GM23338 (cell line): ENCODE results near the gene TRIO. TPM values are rescaled to one million over a fixed set of nuclear protein-coding genes. Genes with fewer than 3 reads are reported as not detected.
A peak's percentile ranks its signal among the peaks of the same experiment; 100 is the strongest.

ENCODE experiments used
- ATAC-seq: fragments of 200-7000 bp; cut with Tn5 transposase; 3 replicates; pipeline ENCODE4 v1.9.1; 2020
- DNase-seq: peaks from one replicate; pipeline ENCODE4 v3.0.0-alpha.2; 2015; ENCODE audit warnings: low spot score
- H2AFZ ChIP-seq: fragments of 200-600 bp; sonication (generic); 2 replicates; pipeline ENCODE4 v1.8.0; 2016; ENCODE audit warnings: antibody characterized with exemption, mild to moderate bottlenecking, moderate library complexity
- H3F3A ChIP-seq: fragments of 200-600 bp; sonication (generic); replicated peaks from 2 replicates; pipeline ENCODE4 v1.8.0; 2017; ENCODE audit warnings: antibody characterized with exemption, mixed run types, low read depth
- H3K27ac ChIP-seq: fragments of 200-600 bp; sonication (generic); 2 replicates; pipeline ENCODE4 v1.6.1; 2016; ENCODE audit warnings: low read depth
- H3K27me3 ChIP-seq: fragments of 200-600 bp; sonication (generic); 2 replicates; pipeline ENCODE4 v1.8.0; 2016; ENCODE audit warnings: mild to moderate bottlenecking, mixed run types, moderate library complexity; ENCODE audit not compliant: insufficient read depth
- H3K36me3 ChIP-seq: fragments of 200-600 bp; sonication (generic); 2 replicates; pipeline ENCODE4 v1.8.0; 2016; ENCODE audit warnings: mild to moderate bottlenecking; ENCODE audit not compliant: insufficient read depth
- H3K4me1 ChIP-seq: fragments of 200-600 bp; sonication (generic); 2 replicates; pipeline ENCODE4 v1.8.0; 2016; ENCODE audit warnings: mild to moderate bottlenecking, moderate library complexity; ENCODE audit not compliant: insufficient read depth
- H3K4me2 ChIP-seq: fragments of 200-600 bp; sonication (generic); 2 replicates; pipeline ENCODE4 v1.7.1; 2017; ENCODE audit warnings: mixed run types
- H3K4me3 ChIP-seq: fragments of 200-600 bp; sonication (generic); 2 replicates; pipeline ENCODE4 v1.6.1; 2016; ENCODE audit warnings: mixed run types
- H3K79me2 ChIP-seq: fragments of 200-600 bp; sonication (generic); replicated peaks from 2 replicates; pipeline ENCODE4 v1.8.0; 2017; ENCODE audit warnings: mild to moderate bottlenecking; ENCODE audit not compliant: insufficient read depth
- H3K9me2 ChIP-seq: fragments of 200-600 bp; sonication (generic); 2 replicates; pipeline ENCODE4 v1.8.0; 2017; ENCODE audit not compliant: insufficient read depth
- H4K20me1 ChIP-seq: fragments of 200-600 bp; sonication (generic); replicated peaks from 2 replicates; pipeline ENCODE4 v1.8.0; 2017; ENCODE audit warnings: mild to moderate bottlenecking; ENCODE audit not compliant: insufficient read depth
- H3K27ac Mint-ChIP-seq: 2 replicates; pipeline ENCODE4 v1.8.0; 2020; ENCODE audit warnings: inconsistent platforms, mild to moderate bottlenecking, moderate library complexity, mixed read lengths
- H3K27me3 Mint-ChIP-seq: 3 replicates; pipeline ENCODE4 v1.8.0; 2022; ENCODE audit warnings: low read depth, mild to moderate bottlenecking, moderate library complexity, mixed read lengths, inconsistent platforms; ENCODE audit not compliant: insufficient read depth, poor library complexity
- H3K36me3 Mint-ChIP-seq: 3 replicates; pipeline ENCODE4 v1.8.0; 2021; ENCODE audit warnings: low read depth, mild to moderate bottlenecking, inconsistent platforms, moderate library complexity, mixed read lengths
- H3K4me1 Mint-ChIP-seq: 3 replicates; pipeline ENCODE4 v1.8.0; 2020; ENCODE audit warnings: mild to moderate bottlenecking, inconsistent platforms, mixed read lengths
- H3K4me3 Mint-ChIP-seq: 3 replicates; pipeline ENCODE4 v1.8.0; 2021; ENCODE audit warnings: moderate library complexity, mild to moderate bottlenecking, inconsistent platforms, mixed read lengths
- H3K9me3 Mint-ChIP-seq: 3 replicates; pipeline ENCODE4 v1.8.0; 2020; ENCODE audit warnings: moderate library complexity, mild to moderate bottlenecking, inconsistent platforms, mixed read lengths
- CREB1 ChIP-seq: fragments of 250-450 bp; sonication (Bioruptor Pico); IDR thresholded peaks from 2 replicates; pipeline ENCODE4 v1.5.0; 2020; ENCODE audit warnings: low read depth, mild to moderate bottlenecking, moderate library complexity
- ETS1 ChIP-seq: IDR thresholded peaks from 2 replicates; pipeline ENCODE4 v1.6.1; 2016; ENCODE audit warnings: antibody characterized with exemption
- EZH2 ChIP-seq: fragments of 200-600 bp; sonication (generic); IDR thresholded peaks from one replicate; pipeline ENCODE4 v1.8.0; 2017; ENCODE audit warnings: antibody characterized with exemption, mild to moderate bottlenecking, low read depth; ENCODE audit not compliant: unreplicated experiment
- EZH2phosphoT487 ChIP-seq: fragments of 200-600 bp; sonication (generic); IDR thresholded peaks from one replicate; pipeline ENCODE4 v1.8.1; 2018; ENCODE audit warnings: antibody characterized with exemption; ENCODE audit not compliant: unreplicated experiment
- JUNB ChIP-seq: IDR thresholded peaks from one replicate; pipeline ENCODE4 v1.6.1; 2016; ENCODE audit warnings: antibody characterized with exemption; ENCODE audit not compliant: unreplicated experiment
- NANOG ChIP-seq: IDR thresholded peaks from 2 replicates; pipeline ENCODE4 v1.6.1; 2016; ENCODE audit warnings: antibody characterized with exemption, borderline replicate concordance
- POLR2AphosphoS5 ChIP-seq: IDR thresholded peaks from 2 replicates; pipeline ENCODE4 v1.6.1; 2016; ENCODE audit warnings: antibody characterized with exemption, low read depth
- REST ChIP-seq: IDR thresholded peaks from one replicate; pipeline ENCODE4 v1.6.1; 2018; ENCODE audit warnings: antibody characterized with exemption; ENCODE audit not compliant: unreplicated experiment
- STAT1 ChIP-seq: IDR thresholded peaks from one replicate; pipeline ENCODE4 v1.6.1; 2016; ENCODE audit warnings: antibody characterized with exemption; ENCODE audit not compliant: unreplicated experiment
- ZNF114 ChIP-seq: fragments of 250-450 bp; sonication (Bioruptor Pico); IDR thresholded peaks from 2 replicates; pipeline ENCODE4 v1.5.0; 2020; ENCODE audit warnings: mild to moderate bottlenecking, moderate library complexity
- ZNF331 ChIP-seq: fragments of 250-450 bp; sonication (Bioruptor Pico); IDR thresholded peaks from 2 replicates; pipeline ENCODE4 v1.5.0; 2020; ENCODE audit warnings: low read depth, mild to moderate bottlenecking, moderate library complexity
- polyA plus RNA-seq: library from polyadenylated mRNA; unstranded; fragments of >200 nt; fragmentation: Nextera tagmentation; extraction: Ambion mirVana; gene quantifications from 2 replicates; pipeline ENCODE4 v1.2.1, GENCODE V29; 2016
- total RNA-seq: library from RNA; depleted of rRNA; stranded (reverse); fragments of >200 nt; shearing (Covaris generic); gene quantifications from 2 replicates; pipeline ENCODE4 v1.2.3, GENCODE V29; 2014
- TF ChIP-seq, protein P1 (sequence below): fragments of 250-450 bp; sonication (Bioruptor Pico); IDR thresholded peaks from 2 replicates; pipeline ENCODE4 v1.5.0; 2020; ENCODE audit warnings: mild to moderate bottlenecking, moderate library complexity
- TF ChIP-seq, protein P2 (sequence below), 2 experiments: fragments of 200-600 bp in 1 of 2; sonication (generic) in 1 of 2; conservative IDR thresholded peaks; 2 replicates each; pipeline versions ENCODE4 v1.5.1 to v1.6.1; 2016 to 2017; ENCODE audit warnings: antibody characterized with exemption in 2 of 2, low read depth in 2 of 2, mild to moderate bottlenecking in 2 of 2, moderate library complexity in 1 of 2

TRIO gene
- total and polyA plus RNA-seq, 2 experiments from 2014 or later, result 13.8 to 113 TPM

GRCh38 chr5:14199902-14200301, 56.8 kb downstream of the TRIO start:
- no peaks in the 10 kb centered on the region for H3K9me2 ChIP-seq
- no peak overlapping the region for H3K4me3 ChIP-seq
- H2AFZ ChIP-seq, result no peak overlapping the region
- ATAC-seq (peak; percentile 14; the same call in 1 of the 3 replicates), DNase-seq (no peak)
- peaks cover 100% of the 10 kb centered on the region for H3K79me2 ChIP-seq
- TF ChIP-seq POLR2AphosphoS5, result no peak
- TF ChIP-seq STAT1, result no peak
- TF ChIP-seq NANOG, result no peak
- TF ChIP-seq, protein P1, sequence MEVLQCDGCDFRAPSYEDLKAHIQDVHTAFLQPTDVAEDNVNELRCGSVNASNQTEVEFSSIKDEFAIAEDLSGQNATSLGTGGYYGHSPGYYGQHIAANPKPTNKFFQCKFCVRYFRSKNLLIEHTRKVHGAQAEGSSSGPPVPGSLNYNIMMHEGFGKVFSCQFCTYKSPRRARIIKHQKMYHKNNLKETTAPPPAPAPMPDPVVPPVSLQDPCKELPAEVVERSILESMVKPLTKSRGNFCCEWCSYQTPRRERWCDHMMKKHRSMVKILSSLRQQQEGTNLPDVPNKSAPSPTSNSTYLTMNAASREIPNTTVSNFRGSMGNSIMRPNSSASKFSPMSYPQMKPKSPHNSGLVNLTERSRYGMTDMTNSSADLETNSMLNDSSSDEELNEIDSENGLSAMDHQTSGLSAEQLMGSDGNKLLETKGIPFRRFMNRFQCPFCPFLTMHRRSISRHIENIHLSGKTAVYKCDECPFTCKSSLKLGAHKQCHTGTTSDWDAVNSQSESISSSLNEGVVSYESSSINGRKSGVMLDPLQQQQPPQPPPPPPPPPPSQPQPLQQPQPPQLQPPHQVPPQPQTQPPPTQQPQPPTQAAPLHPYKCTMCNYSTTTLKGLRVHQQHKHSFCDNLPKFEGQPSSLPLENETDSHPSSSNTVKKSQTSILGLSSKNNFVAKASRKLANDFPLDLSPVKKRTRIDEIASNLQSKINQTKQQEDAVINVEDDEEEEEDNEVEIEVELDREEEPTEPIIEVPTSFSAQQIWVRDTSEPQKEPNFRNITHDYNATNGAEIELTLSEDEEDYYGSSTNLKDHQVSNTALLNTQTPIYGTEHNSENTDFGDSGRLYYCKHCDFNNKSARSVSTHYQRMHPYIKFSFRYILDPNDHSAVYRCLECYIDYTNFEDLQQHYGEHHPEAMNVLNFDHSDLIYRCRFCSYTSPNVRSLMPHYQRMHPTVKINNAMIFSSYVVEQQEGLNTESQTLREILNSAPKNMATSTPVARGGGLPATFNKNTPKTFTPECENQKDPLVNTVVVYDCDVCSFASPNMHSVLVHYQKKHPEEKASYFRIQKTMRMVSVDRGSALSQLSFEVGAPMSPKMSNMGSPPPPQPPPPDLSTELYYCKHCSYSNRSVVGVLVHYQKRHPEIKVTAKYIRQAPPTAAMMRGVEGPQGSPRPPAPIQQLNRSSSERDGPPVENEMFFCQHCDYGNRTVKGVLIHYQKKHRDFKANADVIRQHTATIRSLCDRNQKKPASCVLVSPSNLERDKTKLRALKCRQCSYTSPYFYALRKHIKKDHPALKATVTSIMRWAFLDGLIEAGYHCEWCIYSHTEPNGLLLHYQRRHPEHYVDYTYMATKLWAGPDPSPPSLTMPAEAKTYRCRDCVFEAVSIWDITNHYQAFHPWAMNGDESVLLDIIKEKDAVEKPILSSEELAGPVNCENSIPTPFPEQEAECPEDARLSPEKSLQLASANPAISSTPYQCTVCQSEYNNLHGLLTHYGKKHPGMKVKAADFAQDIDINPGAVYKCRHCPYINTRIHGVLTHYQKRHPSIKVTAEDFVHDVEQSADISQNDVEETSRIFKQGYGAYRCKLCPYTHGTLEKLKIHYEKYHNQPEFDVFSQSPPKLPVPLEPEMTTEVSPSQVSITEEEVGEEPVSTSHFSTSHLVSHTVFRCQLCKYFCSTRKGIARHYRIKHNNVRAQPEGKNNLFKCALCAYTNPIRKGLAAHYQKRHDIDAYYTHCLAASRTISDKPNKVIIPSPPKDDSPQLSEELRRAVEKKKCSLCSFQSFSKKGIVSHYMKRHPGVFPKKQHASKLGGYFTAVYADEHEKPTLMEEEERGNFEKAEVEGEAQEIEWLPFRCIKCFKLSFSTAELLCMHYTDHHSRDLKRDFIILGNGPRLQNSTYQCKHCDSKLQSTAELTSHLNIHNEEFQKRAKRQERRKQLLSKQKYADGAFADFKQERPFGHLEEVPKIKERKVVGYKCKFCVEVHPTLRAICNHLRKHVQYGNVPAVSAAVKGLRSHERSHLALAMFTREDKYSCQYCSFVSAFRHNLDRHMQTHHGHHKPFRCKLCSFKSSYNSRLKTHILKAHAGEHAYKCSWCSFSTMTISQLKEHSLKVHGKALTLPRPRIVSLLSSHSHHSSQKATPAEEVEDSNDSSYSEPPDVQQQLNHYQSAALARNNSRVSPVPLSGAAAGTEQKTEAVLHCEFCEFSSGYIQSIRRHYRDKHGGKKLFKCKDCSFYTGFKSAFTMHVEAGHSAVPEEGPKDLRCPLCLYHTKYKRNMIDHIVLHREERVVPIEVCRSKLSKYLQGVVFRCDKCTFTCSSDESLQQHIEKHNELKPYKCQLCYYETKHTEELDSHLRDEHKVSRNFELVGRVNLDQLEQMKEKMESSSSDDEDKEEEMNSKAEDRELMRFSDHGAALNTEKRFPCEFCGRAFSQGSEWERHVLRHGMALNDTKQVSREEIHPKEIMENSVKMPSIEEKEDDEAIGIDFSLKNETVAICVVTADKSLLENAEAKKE (CRISPR knock-in tag), result no peak
- TF ChIP-seq ETS1, result no peak
- TF ChIP-seq, protein P2, sequence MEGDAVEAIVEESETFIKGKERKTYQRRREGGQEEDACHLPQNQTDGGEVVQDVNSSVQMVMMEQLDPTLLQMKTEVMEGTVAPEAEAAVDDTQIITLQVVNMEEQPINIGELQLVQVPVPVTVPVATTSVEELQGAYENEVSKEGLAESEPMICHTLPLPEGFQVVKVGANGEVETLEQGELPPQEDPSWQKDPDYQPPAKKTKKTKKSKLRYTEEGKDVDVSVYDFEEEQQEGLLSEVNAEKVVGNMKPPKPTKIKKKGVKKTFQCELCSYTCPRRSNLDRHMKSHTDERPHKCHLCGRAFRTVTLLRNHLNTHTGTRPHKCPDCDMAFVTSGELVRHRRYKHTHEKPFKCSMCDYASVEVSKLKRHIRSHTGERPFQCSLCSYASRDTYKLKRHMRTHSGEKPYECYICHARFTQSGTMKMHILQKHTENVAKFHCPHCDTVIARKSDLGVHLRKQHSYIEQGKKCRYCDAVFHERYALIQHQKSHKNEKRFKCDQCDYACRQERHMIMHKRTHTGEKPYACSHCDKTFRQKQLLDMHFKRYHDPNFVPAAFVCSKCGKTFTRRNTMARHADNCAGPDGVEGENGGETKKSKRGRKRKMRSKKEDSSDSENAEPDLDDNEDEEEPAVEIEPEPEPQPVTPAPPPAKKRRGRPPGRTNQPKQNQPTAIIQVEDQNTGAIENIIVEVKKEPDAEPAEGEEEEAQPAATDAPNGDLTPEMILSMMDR (conservative IDR thresholded peaks at IDR 0.05; ENCODE audit: low read depth in 2 of 2), result no peak
- no peak for TF ChIP-seq EZH2
- TF ChIP-seq ZNF331, result no peak
- TF ChIP-seq REST, result no peak
- TF ChIP-seq ZNF114, result no peak
- no peak for TF ChIP-seq JUNB
- TF ChIP-seq EZH2phosphoT487, result no peak
- no peak for TF ChIP-seq CREB1 (CRISPR knock-in tag)
- H3K27ac ChIP-seq, result no peak overlapping the region
- Mint-ChIP-seq H3K4me3 (no peak overlapping the region), H3K27me3 (peaks cover 1% of the 10 kb centered on the region), H3K36me3 (no peaks in the 10 kb centered on the region), H3K9me3 (no peaks in the 10 kb centered on the region), H3K4me1 (peaks cover 64% of the 10 kb centered on the region), H3K27ac (no peak overlapping the region)
- H3K36me3 ChIP-seq, result no peaks in the 10 kb centered on the region
- H4K20me1 ChIP-seq, result peaks cover 33% of the 10 kb centered on the region
- no peaks in the 10 kb centered on the region for H3K27me3 ChIP-seq
- H3F3A ChIP-seq, result no peaks in the 10 kb centered on the region
- H3K4me2 ChIP-seq, result no peak overlapping the region
- H3K4me1 ChIP-seq, result peaks cover 59% of the 10 kb centered on the region
